Effector memory CD8-positive, alpha-beta T cell (primary cell): ENCODE data around the gene ZCCHC14.
"Not testable (repeated sequence)": the region's sequence is repeated elsewhere in the genome, so short reads cannot be mapped to it uniquely, and the experiment has no call there.

Experiments
- ATAC-seq: fragments of 150-1000 bp; cut with Tn5 transposase; replicated peaks from 2 replicates; pipeline ENCODE4 v1.10.0; 2021; ENCODE audit warnings: mild to moderate bottlenecking, moderate library complexity
- DNase-seq, 3 experiments: peaks; one replicate each; pipeline ENCODE4 v3.0.0; 2021
- H3K27ac Mint-ChIP-seq, 2 donors: one replicate each; pipeline ENCODE4 v1.8.0; 2022; ENCODE audit warnings: mild to moderate bottlenecking in 2 of 2, mixed read lengths in 2 of 2, moderate library complexity in 2 of 2
- H3K27me3 Mint-ChIP-seq, 2 donors: one replicate each; pipeline ENCODE4 v1.8.0; 2022; ENCODE audit warnings: mixed read lengths in 2 of 2
- H3K36me3 Mint-ChIP-seq: one replicate; pipeline ENCODE4 v1.8.0; 2022; ENCODE audit warnings: mild to moderate bottlenecking, moderate library complexity, mixed read lengths; ENCODE audit not compliant: insufficient read depth
- H3K4me1 Mint-ChIP-seq, 2 donors: one replicate each; pipeline ENCODE4 v1.8.0; 2022; ENCODE audit warnings: low read depth in 2 of 2, mixed read lengths in 2 of 2
- H3K4me3 Mint-ChIP-seq, 2 donors: one replicate each; pipeline ENCODE4 v1.8.0; 2022; ENCODE audit warnings: mild to moderate bottlenecking in 2 of 2, mixed read lengths in 2 of 2, moderate library complexity in 2 of 2
- H3K9me3 Mint-ChIP-seq, 2 donors: one replicate each; pipeline ENCODE4 v1.8.0; 2022; ENCODE audit warnings: mixed read lengths in 2 of 2

Gene ZCCHC14

DNA sequence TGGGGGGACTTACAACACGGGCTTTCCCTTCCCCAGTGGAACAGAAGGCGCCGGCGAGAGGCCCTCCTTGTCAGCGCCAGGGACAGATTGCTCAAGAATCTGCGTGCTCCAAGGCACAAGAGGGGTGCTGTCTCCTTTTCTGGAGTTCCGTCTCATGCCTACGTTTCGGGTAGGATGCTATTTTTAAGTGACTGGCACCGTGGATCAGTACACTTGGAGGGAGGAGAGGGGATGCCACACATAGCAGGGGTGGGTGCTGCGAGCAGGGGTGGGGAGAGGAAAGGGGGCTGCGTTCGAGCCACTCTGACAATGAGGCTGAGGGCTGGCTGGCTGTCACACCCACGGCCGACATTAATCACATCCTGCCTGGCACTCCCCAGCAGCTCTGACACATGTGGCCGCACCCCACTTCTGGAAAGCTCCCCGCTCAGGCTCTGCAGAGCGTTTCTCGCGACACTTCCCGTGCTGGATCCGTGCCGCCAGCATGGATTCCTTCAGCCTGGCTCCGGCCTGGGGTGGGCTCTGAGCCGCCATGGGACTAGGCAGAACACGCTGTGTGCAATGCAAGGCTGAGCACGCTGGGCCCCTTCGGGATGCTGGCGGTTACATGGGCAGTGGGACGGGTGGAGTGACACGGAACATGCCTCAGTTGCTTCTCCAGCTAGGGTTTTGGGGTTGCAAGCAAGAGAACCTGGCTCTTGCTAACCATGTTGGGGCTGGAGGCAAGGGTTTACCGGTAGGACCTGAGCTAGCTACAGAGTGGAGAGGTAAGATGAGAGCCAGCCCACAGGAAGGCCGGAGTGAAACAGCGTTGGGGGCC is 25.0 kb upstream of the ZCCHC14 start:
- peak; percentile 83 for ATAC-seq
- not testable (repeated sequence) for H3K4me3 Mint-ChIP-seq, H3K27ac Mint-ChIP-seq, H3K36me3 Mint-ChIP-seq, DNase-seq, H3K9me3 Mint-ChIP-seq, H3K4me1 Mint-ChIP-seq
- peaks cover 19 to 26% of the 10 kb centered on the region in 2 donors for H3K27me3 Mint-ChIP-seq

DNA sequence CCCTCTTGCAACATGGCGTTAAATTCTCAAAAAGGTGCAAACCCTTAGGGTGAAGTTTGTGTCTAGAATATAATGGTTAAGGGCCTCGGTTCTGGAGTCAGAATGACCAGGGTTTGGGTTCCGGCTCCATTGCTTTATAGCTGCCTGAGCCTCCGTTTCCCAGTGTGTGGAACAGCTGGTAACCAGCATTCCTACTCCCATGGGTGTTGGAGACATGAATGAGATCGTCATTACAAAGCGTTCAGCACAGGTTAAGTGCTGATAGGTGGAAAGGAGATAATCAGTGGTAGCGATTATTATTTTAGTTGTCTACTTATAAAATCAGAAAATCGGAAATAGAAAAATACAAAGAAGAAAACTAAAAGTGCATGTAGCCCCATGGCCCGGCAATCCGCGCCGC is 23.5 kb upstream of the ZCCHC14 start:
- Mint-ChIP-seq H3K4me1 (peaks cover 0 to 8% of the 10 kb centered on the region in 2 donors), H3K27me3 (peaks cover 23 to 35% of the 10 kb centered on the region in 2 donors), H3K9me3 (no peaks in the 10 kb centered on the region), H3K36me3 (peaks cover 3% of the 10 kb centered on the region), H3K4me3 (no peak overlapping the region), H3K27ac (no peak overlapping the region)
- ATAC-seq, result no peak
- no peak for DNase-seq

DNA sequence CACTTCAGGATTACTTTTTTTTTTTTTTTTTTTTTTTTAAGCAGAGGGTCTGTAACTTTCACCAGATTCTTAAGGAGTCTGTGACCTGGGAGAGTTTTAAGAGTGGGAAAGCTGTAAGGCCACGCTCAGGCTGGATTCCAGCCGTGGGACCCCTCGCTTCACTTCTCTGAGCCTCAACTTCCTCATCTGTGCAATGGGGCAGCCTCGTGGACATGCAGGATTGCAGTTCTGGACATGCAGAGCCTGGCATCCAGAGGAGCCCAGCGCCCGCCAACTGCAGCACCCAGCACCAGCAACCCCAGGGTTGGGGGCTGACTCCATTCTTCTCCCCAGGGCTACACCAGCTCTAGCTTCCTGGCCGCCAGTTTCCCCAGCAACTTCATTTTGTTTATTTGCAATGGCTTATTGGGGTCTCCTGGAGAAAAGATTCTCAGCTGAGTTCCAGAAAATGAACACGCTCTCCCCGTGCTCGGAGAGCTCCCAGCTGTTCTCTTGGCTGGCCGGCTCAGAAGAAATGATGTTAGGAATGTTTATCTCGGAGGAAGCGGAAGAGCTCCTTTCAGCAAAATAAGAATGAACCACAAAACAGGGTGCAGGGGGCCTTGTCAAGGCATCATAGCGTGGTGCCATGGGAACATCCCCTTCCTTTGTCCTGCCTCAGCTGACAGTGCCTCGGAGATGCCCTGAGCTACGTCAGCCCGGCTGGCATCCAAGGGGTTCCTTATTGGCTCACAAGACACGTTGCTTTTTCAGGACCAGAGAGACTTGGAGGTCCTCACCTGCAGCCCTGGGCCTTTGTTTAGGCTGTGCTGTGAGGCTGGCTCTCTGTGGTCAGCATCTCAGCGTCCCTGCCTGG is 22.9 kb upstream of the ZCCHC14 start:
- peaks cover 3% of the 10 kb centered on the region for H3K36me3 Mint-ChIP-seq
- H3K9me3 Mint-ChIP-seq, result no peaks in the 10 kb centered on the region
- no peak for DNase-seq
- no peak for ATAC-seq
- no peak overlapping the region for H3K27ac Mint-ChIP-seq
- H3K4me3 Mint-ChIP-seq, result no peak overlapping the region
- H3K4me1 Mint-ChIP-seq, result peaks cover 0 to 8% of the 10 kb centered on the region in 2 donors
- H3K27me3 Mint-ChIP-seq, result peaks cover 23 to 36% of the 10 kb centered on the region in 2 donors

DNA sequence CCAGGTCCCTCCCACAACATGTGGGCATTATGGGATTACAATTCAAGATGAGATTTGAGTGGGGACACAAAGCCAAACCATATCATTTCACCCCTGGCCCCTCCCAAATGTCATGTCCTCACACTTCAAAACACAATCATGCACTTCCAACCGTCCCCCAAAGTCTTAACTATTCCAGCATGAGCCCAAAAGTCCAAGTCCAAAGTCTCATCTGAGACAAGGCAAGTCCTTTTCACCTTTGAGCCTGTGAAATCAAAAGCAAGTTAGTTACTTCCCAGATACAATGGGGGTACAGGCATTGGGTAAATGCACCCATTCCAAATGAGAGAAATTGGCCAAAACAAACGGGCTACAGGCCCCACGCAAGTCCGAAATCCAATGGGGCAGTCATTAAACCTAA is 17.0 kb upstream of the ZCCHC14 start:
- peaks cover 30 to 41% of the 10 kb centered on the region in 2 donors for H3K27me3 Mint-ChIP-seq
- DNase-seq, H3K36me3 Mint-ChIP-seq, H3K27ac Mint-ChIP-seq, H3K9me3 Mint-ChIP-seq, ATAC-seq, H3K4me1 Mint-ChIP-seq, H3K4me3 Mint-ChIP-seq: not testable (repeated sequence)

DNA sequence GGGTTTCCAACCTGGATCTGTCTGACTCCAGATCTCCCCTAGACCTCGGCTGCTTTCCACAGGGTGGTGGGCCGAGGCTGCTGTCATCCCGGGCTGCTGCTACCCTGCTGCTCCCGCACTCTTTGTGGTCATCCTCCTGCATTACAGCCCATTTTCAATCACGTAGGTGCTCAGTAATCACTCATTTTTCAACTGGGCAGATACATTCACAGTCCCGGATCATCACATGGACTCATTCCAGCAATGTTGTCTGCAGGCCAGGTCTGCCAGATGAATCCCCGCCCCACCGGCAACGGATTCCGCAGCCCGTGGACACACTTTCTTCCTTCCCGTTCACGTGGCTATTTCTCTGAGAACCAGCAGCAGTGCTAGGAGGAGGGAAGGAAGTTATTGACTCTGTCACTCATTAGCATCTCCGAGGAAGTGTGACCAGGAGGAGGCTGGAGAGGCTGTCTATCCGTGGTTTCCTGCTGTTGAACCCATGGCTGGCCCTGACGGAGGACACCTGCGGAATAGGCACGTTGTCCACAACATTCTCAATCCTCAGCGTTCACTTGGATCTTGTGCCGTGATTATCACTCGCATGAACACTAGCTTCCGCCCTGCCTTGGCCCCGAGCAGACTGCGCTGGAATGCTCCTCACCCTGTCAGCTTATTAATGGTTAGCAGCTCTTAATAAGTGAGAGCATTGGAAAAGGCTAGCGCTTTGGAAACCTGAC is 14.7 kb upstream of the ZCCHC14 start:
- H3K36me3 Mint-ChIP-seq, result peaks cover 2% of the 10 kb centered on the region
- no peaks in the 10 kb centered on the region for H3K9me3 Mint-ChIP-seq
- H3K27me3 Mint-ChIP-seq, result peaks cover 24 to 41% of the 10 kb centered on the region in 2 donors
- peaks cover 0 to 6% of the 10 kb centered on the region in 2 donors for H3K4me1 Mint-ChIP-seq
- DNase-seq, result no peak
- no peak for ATAC-seq
- H3K4me3 Mint-ChIP-seq, result peak overlapping the region in 1 of 2 donors; percentile 12
- H3K27ac Mint-ChIP-seq, result no peak overlapping the region

DNA sequence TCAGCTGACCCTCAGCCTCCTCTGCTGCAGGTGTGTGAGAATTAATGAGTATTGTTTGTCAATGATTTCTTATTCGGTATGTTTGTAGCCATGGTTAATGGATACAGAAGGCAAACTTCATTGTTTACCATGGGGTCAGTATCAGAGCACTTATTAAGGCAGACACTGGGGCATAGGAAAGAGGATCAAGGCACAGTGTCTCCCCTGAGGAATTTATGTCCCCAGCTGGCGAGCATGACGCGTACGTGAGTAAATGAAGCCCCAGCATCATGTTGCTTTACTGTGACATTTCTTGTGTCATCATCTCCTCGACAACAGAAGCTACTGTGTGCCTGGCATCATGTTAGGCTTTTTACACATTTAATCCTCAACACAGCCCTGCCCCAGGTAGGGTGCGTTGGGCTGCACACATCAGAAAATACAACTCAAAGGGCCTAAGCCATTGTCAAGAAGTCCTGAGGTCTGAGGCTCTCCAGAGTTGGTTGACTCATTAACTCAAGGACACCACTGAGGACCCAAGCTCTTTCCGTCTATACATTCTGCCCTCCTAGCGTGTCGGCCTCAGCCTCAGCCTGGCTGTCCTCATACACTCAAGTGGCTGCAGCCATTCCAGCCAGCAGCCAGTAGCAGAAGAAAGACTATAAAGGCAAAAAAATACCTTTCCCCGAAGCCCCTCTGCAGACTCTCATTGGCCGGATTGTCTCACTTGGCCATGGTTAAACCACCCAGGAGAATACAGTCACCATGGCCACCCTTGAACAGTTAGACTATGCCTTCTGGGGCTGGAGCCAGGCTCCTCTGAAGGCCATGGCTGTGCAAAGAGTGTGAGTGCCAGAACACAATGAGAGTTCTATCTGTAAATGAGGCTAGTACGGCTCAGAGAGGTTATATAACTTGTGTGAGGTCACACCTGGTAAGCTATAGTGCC is 13.9 kb upstream of the ZCCHC14 start:
- no peak overlapping the region for H3K4me3 Mint-ChIP-seq
- H3K9me3 Mint-ChIP-seq, result no peaks in the 10 kb centered on the region
- H3K27me3 Mint-ChIP-seq, result peaks cover 23 to 35% of the 10 kb centered on the region in 2 donors
- DNase-seq (no peak), ATAC-seq (no peak)
- H3K27ac Mint-ChIP-seq, result no peak overlapping the region
- H3K4me1 Mint-ChIP-seq, result peaks cover 0 to 6% of the 10 kb centered on the region in 2 donors
- no peaks in the 10 kb centered on the region for H3K36me3 Mint-ChIP-seq

DNA sequence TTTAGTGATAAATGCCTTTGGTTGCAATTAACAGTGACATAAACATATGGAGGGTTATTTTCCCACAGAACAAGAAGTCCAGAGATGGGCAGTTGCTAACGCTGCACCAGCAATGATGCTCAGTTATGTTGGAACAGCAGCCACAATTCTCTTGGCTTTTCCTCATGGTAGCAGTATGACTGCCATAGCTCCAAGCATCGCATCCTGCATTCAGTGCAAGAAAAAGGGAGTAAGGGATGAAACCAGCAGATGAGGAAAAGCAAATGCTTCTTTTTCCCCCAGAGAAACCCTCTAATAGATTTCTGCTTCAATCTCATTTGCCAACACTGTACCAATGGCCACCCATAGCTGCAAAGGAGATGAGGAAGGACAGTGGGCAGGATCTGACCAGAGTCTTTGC is 13.0 kb upstream of the ZCCHC14 start:
- Mint-ChIP-seq H3K4me1 (peaks cover 0 to 6% of the 10 kb centered on the region in 2 donors), H3K27me3 (peaks cover 18 to 29% of the 10 kb centered on the region in 2 donors), H3K36me3 (no peaks in the 10 kb centered on the region), H3K27ac (no peak overlapping the region), H3K9me3 (no peaks in the 10 kb centered on the region), H3K4me3 (no peak overlapping the region)
- ATAC-seq (no peak), DNase-seq (no peak)

DNA sequence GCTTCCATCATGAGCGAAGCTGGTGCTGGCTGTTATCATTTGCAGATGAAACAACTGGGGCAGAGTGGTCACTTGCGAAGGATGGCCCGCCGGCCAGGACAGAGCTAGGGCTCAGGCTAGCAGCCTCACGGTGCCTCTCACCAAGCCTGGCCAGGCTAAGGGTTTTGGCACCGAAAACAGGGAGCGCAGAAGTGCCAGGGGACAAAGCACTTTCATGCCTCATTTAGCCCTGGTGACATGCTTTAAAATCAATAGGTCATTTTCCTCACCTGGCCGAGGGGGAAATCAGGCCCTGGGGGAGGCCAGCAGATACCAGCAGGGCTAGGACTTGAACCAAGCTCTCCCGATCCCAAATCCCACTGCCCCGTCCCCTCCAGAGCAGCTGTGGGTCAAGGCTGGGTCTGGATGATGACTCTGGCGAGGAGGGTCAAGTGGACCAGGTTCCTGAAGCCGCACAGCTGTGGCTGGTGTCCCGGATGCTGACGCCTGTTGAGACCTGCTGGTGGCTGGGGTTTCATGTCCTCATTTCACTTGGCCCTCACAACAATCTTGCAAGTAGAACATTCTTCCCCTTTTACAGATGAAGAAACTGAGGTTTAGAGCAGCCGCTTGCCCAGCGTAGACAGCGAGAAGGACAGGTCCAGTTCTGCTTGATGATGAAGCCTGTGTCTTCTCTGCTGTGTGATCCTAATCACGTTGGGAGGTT is 10.6 kb upstream of the ZCCHC14 start:
- peaks cover 16 to 20% of the 10 kb centered on the region in 2 donors for H3K27me3 Mint-ChIP-seq
- H3K27ac Mint-ChIP-seq, H3K4me1 Mint-ChIP-seq, H3K9me3 Mint-ChIP-seq, ATAC-seq, H3K4me3 Mint-ChIP-seq, H3K36me3 Mint-ChIP-seq, DNase-seq: not testable (repeated sequence)

DNA sequence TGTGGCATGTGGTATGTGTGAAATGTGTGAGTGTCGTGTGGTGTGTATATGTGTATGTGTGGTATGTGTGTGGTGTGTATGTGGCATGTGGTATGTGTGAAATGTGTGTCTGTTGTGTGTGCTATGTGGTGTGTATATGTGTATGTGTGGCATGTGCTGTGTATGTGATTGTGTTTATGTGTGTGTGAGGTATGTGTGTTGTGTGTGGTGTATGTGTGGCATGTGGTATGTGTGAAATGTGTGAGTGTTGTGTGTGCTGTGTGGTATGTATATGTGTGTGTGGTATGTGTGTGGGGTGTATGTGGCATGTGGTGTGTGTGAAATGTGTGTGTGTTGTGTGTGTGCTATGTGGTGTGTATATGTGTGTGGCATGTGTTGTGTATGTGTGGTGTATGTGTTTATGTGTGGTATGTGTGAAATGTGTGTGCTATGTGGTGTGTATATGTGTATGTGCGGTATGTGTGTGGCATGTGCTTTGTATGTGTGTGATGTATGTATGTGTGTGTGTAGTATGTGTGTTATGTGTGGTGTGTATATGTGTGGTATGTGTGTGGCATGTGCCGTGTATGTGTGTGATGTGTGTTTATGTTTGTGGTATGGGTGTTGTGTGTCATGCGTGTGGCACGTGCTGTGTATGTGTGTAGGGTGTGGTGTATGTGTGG is 9.6 kb upstream of the ZCCHC14 start:
- Mint-ChIP-seq H3K9me3 (no peaks in the 10 kb centered on the region), H3K27ac (no peak overlapping the region), H3K4me3 (no peak overlapping the region), H3K27me3 (peaks cover 7 to 10% of the 10 kb centered on the region in 2 donors), H3K36me3 (no peaks in the 10 kb centered on the region), H3K4me1 (peaks cover 2 to 3% of the 10 kb centered on the region in 2 donors)
- ATAC-seq (no peak), DNase-seq (no peak)

DNA sequence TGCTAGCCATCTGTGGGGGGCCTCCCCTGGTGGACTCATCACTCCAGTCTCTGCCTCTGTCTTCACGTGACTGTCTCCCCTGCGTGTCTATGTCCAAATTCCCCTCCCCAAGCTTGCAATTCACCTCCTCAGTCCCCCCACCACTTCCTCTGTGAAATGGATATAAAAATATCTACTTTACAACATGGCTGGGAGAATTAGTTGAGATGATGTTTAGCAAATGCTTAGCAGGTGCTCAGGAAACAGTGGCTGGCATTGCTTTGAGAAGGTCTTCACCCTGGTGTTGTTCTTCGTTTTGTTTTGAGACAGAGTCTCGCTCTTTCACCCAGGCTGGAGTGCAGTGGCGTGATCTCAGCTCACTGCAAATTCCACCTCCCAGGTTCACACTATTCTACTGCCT is 8.3 kb upstream of the ZCCHC14 start:
- ATAC-seq (no peak), DNase-seq (no peak)
- Mint-ChIP-seq H3K27me3 (no peaks in the 10 kb centered on the region), H3K36me3 (peaks cover 4% of the 10 kb centered on the region), H3K4me1 (peaks cover 12 to 16% of the 10 kb centered on the region in 2 donors), H3K9me3 (no peaks in the 10 kb centered on the region), H3K27ac (no peak overlapping the region), H3K4me3 (no peak overlapping the region)

DNA sequence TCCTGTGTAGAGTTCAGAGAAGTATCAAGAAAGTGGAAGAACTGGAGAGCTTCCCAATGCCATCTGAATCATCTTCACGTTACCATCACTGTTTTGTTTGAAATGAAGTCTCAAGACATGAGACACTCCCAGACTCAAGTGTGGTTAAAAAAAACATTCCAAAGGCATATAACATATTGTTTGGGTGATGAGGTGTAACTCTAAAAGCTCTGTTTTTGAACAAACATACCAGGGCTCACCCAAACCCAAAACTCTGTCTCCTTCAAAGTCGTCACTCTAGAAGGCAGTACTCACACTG is 6.3 kb upstream of the ZCCHC14 start:
- Mint-ChIP-seq H3K4me3 (no peak overlapping the region), H3K27ac (no peak overlapping the region), H3K9me3 (no peaks in the 10 kb centered on the region), H3K4me1 (peaks cover 22 to 26% of the 10 kb centered on the region in 2 donors), H3K27me3 (no peaks in the 10 kb centered on the region), H3K36me3 (peaks cover 9% of the 10 kb centered on the region)
- DNase-seq (no peak), ATAC-seq (no peak)
